ENCODE results near the gene PLCL1.

DNA sequence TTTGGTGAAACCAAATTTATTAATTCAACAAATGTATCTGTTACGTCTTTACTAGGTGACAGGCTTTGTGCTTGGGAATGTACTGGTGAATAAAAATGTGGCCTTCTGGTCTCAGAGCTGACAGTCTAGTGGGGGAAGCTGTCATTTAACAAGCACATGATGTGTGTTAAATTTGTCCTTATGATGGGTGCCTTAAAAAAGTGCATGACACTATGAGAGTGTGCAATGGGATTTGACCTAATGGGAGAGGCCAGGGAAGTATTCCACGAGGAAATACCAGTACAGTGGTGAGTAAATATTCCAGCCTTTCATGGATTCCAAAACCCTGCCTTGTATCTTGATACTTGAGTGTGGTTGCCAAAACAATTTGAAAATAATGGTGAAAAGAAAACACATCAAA is 308.9 kb downstream of the PLCL1 start:
- TF ChIP-seq, protein P1, sequence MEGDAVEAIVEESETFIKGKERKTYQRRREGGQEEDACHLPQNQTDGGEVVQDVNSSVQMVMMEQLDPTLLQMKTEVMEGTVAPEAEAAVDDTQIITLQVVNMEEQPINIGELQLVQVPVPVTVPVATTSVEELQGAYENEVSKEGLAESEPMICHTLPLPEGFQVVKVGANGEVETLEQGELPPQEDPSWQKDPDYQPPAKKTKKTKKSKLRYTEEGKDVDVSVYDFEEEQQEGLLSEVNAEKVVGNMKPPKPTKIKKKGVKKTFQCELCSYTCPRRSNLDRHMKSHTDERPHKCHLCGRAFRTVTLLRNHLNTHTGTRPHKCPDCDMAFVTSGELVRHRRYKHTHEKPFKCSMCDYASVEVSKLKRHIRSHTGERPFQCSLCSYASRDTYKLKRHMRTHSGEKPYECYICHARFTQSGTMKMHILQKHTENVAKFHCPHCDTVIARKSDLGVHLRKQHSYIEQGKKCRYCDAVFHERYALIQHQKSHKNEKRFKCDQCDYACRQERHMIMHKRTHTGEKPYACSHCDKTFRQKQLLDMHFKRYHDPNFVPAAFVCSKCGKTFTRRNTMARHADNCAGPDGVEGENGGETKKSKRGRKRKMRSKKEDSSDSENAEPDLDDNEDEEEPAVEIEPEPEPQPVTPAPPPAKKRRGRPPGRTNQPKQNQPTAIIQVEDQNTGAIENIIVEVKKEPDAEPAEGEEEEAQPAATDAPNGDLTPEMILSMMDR (conservative IDR thresholded peaks at IDR 0.05): no peak
- TF ChIP-seq EZH2 (IDR thresholded peaks at IDR 0.05; ENCODE audit: low read depth): no peak

Data from PC-9 (cell line).